NCI-H146 (cell line): ENCODE results near the gene BDP1.
A peak's percentile ranks its signal among the peaks of the same experiment; 100 is the strongest.
"Not testable (repeated sequence)": the region's sequence is repeated elsewhere in the genome, so short reads cannot be mapped to it uniquely, and the experiment has no call there.

Source experiments
- DNase-seq: peaks from one replicate; lab custom pipeline; 2025; lab: John Stamatoyannopoulos, UW

Gene BDP1

GRCh38 chr5:71460693-71461092 lies 5.2 kb downstream of the BDP1 start:
- no peak for DNase-seq

DNA sequence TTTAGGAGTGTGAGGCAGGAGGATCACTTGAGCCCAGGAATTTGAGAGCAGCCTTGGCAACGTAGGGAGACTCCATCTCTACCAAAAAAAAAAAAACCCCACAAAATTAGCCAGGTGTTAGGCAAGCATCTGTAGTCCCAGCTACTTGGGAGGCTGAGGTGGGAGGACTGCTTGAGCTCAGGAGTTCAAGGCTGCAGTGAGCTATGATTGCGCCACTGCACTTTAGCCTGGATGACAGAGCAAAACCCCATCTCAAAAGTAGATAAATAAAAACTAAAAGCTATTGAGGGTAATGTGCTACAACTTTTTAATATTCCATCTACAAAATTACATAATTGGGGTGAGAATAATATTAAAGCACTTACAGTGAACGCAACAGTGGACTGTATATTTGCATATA lies 5.9 kb downstream of the BDP1 start:
- DNase-seq, result no peak

DNA sequence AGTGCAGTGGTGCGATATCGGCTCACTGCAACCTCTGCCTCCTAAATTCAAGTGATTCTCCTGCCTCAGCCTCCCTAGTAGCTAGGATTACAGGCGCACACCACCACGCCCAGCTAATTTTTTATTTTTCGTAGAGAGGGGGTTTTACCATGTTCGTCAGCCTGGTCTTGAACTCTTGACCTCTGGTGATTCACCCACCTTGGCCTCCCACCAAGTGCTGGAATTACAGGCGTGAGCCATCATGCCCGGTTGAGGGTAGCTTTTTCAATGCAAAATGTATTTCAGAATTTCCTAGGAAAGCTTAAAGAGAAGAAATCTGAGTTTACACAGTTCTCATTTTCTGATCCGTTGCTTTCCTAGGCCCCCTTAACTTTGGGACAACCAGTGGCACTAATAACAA lies 15.7 kb downstream of the BDP1 start:
- no peak for DNase-seq

GRCh38 chr5:71475788-71476384 lies 20.4 kb downstream of the BDP1 start:
- no peak for DNase-seq

DNA sequence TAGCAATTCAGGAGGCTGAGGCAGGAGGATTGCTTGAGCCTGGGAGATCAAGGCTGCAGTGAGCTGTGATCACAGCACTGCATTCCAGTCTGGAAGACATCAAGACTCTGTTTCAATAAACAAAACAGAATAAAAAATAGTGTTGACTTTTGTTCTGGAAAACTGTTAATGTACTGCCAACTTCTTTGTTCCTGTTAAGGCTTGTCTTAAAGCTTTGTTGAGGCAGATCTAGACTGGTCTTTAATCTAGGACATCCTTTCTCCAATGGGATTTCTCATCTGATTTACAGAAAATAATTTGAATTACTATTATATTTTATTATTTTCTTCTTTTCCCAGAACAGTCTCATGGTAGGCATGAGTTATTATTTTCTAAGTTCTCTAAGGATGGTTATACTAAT lies 26.0 kb downstream of the BDP1 start:
- DNase-seq, result no peak

DNA sequence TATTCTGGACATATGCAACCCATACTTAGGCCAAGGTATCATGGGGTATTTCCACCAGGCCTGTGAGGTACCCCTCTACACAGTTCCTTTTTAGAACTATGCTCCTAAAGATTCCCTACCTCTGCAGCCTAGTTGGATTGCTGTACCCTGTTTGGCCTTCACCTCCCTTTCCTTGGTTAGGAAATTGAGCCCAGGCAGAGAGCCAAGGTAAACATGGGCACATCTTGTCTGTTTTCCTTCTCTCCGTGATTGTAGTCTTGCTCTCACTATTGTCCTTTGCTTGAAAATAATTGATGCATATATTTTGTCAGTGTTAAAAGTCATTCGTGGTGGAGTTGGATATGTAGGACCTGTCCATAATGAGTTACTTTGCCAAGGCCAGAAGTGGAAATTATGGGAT lies 26.7 kb downstream of the BDP1 start:
- DNase-seq, result peak; percentile 41

- no peak for DNase-seq
Measured at GRCh38 chr5:71483355-71483754, 27.9 kb downstream of the BDP1 start.

GRCh38 chr5:71492817-71493615 lies 37.6 kb downstream of the BDP1 start:
- DNase-seq, result no peak

GRCh38 chr5:71494202-71494601 lies 38.8 kb downstream of the BDP1 start:
- not testable (repeated sequence) for DNase-seq

DNA sequence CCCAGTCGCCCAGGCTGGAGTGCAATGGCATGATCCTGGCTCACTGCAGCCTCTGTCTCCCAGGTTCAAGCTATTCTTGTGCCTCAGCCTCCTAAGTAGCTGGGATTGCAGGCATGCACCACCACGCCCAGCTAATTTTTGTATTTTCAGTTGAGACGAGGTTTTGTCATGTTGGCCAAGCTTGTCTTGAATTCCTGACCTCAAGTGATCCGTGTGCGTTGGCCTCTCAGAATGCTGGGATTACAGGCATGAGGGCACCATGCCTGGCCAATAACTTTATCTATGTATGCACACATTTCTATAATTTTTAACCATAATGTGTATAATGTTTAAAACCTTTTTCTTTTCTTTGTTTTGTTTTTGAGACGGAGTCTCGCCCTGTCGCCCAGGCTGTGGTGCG lies 43.3 kb downstream of the BDP1 start:
- not testable (repeated sequence) for DNase-seq

DNA sequence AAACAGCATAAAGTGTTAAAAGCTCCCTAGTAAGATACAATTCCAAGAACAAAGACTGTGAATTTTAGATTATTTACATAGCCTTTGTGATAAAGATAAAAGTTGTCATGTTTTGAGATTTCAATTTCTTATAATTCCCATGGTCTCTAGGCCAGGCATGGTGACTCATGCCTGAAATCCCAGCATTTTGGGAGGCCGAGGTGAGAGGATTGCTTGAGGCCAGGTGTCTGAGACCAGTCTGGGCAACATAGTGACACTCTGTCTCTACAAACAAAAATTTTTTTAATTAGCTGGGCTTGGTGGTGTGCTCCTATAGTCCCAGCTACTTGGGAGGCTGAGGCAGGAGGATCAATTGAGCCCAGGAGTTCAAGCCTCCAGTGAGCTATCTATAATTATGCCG lies 48.1 kb downstream of the BDP1 start:
- DNase-seq, result no peak

DNA sequence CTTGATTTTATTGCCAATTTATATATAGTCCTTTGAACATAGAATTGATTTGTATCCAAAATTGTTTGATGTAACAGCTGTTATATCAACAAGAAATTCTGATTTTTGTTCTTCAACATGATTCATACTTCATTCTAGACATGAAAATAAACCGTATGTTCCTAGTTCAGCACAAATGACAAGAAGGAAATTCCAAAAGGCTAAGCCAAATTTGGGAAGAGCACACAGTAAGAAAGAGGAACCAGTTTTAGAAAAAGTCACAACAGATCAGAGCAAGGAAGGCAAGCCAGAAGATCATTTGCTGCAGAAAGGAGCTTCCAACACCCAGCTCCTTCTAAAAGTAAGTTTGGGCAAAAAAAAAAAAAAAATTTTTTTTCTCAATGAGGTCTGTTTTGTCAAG lies 66.7 kb downstream of the BDP1 start:
- DNase-seq, result no peak

GRCh38 chr5:71525611-71526010 lies 70.2 kb downstream of the BDP1 start:
- not testable (repeated sequence) for DNase-seq

DNA sequence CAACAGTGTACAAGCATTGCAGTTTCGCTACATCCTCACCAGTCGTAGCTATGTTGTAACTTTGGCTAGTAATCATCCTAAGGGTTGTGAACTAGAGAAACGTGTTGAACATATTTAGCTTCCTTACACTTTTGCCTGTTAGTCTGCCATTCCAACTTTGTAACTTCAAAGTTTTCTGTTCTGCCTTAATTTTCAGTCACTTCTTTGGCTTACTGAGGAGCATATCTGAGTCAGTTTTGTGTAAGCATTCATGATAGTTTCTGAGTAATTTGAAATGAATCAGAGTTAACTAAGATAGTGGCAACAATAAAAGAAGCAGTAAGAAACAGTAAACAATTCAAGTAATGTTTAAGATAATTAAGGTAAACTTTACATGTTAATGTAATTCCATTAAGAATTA lies 72.8 kb downstream of the BDP1 start:
- no peak for DNase-seq

GRCh38 chr5:71529682-71530081 lies 74.2 kb downstream of the BDP1 start:
- no peak for DNase-seq

- DNase-seq, result no peak
Measured at GRCh38 chr5:71533142-71533541, 77.7 kb downstream of the BDP1 start.

DNA sequence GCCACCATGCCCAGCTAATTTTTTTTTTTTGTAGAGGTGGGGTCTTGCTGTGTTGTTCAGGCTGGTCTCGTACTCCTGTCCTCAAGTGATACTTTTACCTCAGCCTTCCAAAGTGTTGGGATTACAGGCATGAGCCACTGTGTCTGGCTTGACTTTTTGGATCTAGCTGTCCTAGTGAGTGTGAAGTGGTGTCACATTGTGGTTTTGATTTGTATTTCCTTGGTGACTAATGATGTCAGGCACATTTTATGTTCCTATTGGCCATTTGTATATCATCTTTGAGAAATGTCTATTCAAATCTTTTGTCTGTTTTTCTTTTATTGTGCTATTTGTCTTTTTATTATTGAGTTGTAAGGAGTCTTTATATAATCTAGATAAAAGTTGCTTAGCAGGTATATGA lies 78.2 kb downstream of the BDP1 start:
- no peak for DNase-seq

DNA sequence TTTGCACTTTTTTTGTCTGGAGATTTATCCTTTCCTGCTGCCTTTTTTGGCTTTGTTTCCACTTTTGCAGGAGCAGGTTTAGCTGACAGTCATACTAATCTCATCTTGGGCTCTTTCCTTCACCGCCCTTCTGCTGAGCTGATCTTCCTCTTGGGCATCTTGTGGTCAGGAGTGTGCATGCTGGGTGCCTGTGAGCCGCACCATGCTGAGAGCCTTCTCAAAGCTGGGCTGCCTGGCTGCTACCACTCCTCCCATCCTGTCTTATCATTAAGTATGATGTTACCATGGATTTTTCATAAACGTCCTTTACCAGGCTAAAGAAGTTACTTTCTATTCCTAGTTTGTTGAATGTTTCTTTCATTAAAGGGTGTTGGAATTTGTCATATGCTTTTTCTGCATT lies 82.2 kb downstream of the BDP1 start:
- no peak for DNase-seq

DNA sequence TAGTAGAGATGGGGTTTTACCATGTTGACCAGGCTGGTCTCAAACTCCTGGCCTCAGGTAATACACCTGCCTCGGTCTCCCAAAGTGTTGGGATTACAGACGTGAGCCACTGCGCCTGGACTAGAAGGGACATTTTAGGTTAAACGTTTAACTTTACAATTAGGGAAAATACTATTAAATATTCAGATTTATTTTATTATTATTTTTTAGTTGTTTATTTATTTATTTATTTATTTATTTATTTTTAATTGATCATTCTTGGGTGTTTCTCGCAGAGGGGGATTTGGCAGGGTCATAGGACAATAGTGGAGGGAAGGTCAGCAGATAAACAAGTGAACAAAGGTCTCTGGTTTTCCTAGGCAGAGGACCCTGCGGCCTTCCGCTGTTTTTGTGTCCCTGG lies 95.4 kb downstream of the BDP1 start:
- not testable (repeated sequence) for DNase-seq

- DNase-seq, result not testable (repeated sequence)
Measured at GRCh38 chr5:71551582-71551981, 96.1 kb downstream of the BDP1 start.

- not testable (repeated sequence) for DNase-seq
Measured at GRCh38 chr5:71552026-71552749, 96.7 kb downstream of the BDP1 start.

DNA sequence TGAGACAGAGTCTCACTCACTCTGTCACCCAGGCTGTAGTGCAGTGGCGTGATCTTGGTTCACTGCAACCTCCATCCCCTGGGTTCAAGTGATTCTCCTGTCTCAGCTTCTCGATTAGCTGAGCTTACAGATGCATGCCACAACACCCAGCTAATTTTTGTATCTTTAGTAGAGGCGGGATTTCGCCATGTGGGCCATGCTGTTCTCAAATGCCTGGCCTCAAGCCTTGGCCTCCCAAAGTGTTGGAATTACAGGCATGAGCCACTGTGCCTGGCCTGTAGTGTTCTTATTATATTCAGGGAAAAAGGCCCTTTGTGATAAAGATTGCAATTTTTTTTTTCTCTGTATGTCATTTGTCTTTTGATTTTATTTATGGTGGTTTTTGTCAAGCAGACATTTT lies 107.7 kb downstream of the BDP1 start:
- no peak for DNase-seq

DNA sequence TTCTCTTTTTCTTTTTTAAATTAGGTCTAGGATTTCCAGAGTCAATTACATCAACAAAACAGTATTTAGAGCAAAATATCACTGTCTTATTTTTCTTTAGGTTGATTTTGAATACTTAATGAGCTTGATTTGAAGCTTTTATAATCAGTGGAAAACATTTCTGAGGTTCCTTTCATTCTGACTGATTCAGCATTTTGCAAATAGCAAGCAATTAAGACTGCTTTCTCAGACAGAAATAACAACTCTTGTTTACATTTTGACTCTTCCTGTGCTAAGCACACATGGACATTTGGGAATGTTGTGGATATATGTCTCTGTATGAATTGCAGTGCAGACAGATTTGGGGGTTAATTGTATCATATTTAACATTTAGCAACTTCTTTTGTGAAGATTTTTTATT lies 109.4 kb downstream of the BDP1 start:
- DNase-seq, result no peak
